DMS114 treated with DMSO at 0.1 percent for 48 hours (cell line): ENCODE results near the gene HGFAC.
"Not testable (repeated sequence)": the region's sequence is repeated elsewhere in the genome, so short reads cannot be mapped to it uniquely, and the experiment has no call there.

Experiments
- DNase-seq: peaks from one replicate; lab custom pipeline; 2025; ENCODE audit not compliant: unreplicated experiment; lab: John Stamatoyannopoulos, UW

Gene HGFAC

GRCh38 chr4:3440979-3441500, 728 bp upstream of the HGFAC start:
- no peak for DNase-seq

GRCh38 chr4:3442460-3442958, 741 bp downstream of the HGFAC start:
- DNase-seq: no peak

GRCh38 chr4:3442959-3443749, 1.4 kb downstream of the HGFAC start:
- no peak for DNase-seq

- DNase-seq: no peak
These were observed 2.1 kb downstream of the HGFAC start for GRCh38 chr4:3443750-3444309.

GRCh38 chr4:3444351-3445110, 2.8 kb downstream of the HGFAC start:
- DNase-seq: no peak

GRCh38 chr4:3445111-3445820, 3.5 kb downstream of the HGFAC start:
- DNase-seq: no peak

- no peak for DNase-seq
These were observed 4.2 kb downstream of the HGFAC start for GRCh38 chr4:3445829-3446545.

GRCh38 chr4:3446631-3447320, 5.0 kb downstream of the HGFAC start:
- DNase-seq: no peak

- DNase-seq: no peak
These were observed 5.9 kb downstream of the HGFAC start for GRCh38 chr4:3447431-3448395.

GRCh38 chr4:3449047-3449573, 7.3 kb downstream of the HGFAC start:
- no peak for DNase-seq

GRCh38 chr4:3449574-3450534, 8.1 kb downstream of the HGFAC start:
- DNase-seq: no peak

- DNase-seq: no peak
These were observed 8.9 kb downstream of the HGFAC start for GRCh38 chr4:3450643-3451042.

- DNase-seq: no peak
These were observed 10.2 kb downstream of the HGFAC start for GRCh38 chr4:3451956-3452355.

GRCh38 chr4:3452376-3452775, 10.6 kb downstream of the HGFAC start:
- DNase-seq: no peak

- not testable (repeated sequence) for DNase-seq
These were observed 13.8 kb downstream of the HGFAC start for GRCh38 chr4:3455596-3455995.

GRCh38 chr4:3458371-3458770, 16.6 kb downstream of the HGFAC start:
- DNase-seq: no peak

- not testable (repeated sequence) for DNase-seq
These were observed 17.4 kb downstream of the HGFAC start for GRCh38 chr4:3459156-3459555.
